Erythroblast (primary cell): ENCODE results near the gene ITPKA.
A peak's percentile ranks its signal among the peaks of the same experiment; 100 is the strongest.

ENCODE experiments used
- DNase-seq, 2 experiments: peaks; one replicate each; lab custom pipeline; 2025; lab: John Stamatoyannopoulos, UW
- GATA1 ChIP-seq: IDR thresholded peaks from 2 replicates; pipeline ENCODE4 v1.6.1; 2011; ENCODE audit warnings: low read depth, mild to moderate bottlenecking, control low read depth, low read length, moderate library complexity
- POLR2A ChIP-seq: IDR thresholded peaks from 2 replicates; pipeline ENCODE4 v1.6.1; 2011; ENCODE audit warnings: mild to moderate bottlenecking, low read length

Gene ITPKA

DNA sequence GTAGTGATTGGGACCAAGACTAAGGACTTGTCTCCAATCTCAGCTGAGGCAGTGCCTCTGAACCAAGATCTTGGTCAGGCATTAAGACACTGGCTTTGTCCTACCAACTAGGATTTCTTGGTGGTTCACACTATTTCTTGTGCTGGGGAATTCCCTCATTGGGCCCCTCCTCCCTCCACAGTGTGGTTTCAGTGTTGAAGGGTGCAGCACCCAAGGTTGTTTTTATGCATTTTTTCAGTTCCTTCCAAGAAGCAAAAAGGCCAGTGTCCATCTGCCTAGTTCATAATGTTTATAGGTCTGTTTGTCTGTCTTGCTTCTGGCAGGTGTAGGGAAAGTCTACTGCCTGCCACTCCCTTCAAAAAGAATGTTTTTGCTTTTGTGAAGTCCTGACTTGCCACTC is 10.6 kb upstream of the ITPKA start:
- TF ChIP-seq POLR2A (no peak), GATA1 (no peak)
- no peak for DNase-seq

DNA sequence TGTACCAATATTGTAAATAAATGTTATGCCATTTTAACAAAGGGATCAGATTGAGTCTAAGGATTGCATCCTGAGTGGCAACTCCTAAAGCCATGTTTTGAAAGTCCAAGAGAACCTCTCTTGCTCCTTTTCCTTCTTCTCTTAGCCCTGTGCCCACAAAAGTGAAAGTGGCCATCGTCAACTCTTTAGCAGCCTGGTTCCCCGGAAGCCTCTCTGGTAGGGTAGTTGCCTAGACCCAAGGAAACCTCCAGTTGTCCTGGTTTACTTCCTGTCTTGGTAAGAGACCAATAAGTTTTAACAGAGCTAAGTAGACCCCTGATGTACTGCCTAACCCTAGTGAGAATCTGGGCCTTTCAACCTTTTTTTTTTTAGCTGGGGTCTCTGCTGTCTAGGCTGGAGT is 10.2 kb upstream of the ITPKA start:
- DNase-seq = no peak
- TF ChIP-seq GATA1 (no peak), POLR2A (no peak)

DNA sequence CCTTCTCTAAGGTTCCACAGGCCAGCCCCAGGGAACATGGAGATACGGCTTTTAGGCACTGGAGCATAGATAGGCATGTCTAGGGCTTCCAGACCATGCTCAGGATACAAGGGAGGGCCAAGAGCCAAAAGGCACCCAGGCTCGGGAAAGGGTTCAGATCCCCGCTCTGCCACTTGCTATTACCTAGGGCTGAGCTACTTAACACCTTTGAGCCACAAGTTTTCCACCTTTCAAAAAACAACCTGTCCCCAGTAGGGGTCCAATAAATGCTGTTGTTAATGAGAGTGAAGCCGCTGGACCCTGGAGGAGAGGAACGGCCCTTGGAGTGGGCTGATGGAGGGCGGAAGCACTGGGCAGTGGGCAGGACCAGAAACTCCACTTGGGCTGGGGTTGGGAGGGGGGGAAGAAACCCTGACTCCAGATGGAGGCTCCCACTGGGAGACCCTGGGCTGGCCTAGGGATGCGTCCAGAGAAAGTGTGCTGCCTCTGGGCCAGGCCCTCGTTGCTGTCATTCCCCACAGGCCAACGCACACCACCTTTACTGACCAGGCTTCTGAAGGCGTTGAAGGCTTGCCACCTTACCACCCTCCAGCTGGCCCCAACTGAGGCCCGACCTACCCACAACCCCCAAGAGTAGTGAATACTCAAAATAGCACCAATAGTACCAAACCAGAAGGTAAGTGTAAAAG is 8.6 kb upstream of the ITPKA start:
- no peak for DNase-seq
- TF ChIP-seq GATA1 = no peak

DNA sequence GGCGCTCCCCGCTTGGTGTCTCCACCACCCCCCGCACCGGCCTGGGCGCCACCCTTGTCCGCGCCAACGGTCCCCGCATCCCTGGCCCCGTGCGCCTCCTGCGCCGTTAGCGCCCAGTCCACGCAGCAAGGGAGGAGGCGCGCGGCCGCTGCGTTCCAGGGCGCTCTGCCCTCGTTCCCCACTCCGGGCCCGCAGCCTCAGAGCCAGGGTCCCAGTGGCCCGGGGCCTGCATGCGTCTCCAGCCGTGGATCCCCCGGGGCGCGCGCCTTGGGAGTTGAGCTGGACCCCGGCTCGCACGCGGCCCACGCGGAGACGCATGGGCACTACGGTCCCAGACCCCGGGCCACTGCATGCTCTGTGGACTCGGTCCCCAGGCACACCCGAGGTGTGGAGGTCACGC is 7.4 kb upstream of the ITPKA start:
- no peak for DNase-seq
- TF ChIP-seq POLR2A (no peak), GATA1 (no peak)

DNA sequence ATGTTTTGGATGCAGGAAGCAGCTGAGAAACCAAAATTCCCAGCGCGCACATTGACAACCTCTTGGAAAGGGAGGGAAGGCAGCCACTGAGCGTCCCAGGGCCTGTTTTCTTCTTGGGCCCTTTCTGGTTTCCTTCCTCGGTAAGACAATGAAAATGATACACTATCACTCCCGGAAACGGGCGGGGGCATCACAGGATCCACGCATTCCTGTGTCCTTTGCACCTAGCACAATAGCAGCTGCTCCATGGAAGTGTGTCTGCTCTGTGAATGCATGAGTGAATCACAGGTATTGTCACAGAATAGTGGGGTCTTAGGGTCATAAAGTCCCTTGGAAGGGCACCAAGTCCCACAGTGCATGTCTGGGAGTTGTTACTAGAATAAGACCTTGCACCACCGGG is 6.3 kb upstream of the ITPKA start:
- no peak for TF ChIP-seq GATA1
- no peak for TF ChIP-seq POLR2A
- DNase-seq = no peak

DNA sequence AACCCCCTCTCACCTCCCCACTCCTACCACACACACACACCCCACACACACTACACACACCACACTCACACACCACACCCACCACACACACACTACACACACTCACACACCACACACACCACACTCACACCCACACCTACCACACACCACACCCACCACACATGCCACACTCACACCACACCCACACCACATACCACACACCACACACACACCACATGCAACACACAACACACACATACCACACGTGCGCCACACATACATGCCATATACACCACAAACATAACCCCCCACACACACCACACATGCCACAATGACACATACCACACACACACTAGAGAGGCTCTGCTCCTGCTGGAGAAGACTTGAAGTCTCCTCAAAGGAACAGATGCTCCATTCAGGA is 5.9 kb upstream of the ITPKA start:
- TF ChIP-seq POLR2A (no peak), GATA1 (no peak)
- DNase-seq = no peak

DNA sequence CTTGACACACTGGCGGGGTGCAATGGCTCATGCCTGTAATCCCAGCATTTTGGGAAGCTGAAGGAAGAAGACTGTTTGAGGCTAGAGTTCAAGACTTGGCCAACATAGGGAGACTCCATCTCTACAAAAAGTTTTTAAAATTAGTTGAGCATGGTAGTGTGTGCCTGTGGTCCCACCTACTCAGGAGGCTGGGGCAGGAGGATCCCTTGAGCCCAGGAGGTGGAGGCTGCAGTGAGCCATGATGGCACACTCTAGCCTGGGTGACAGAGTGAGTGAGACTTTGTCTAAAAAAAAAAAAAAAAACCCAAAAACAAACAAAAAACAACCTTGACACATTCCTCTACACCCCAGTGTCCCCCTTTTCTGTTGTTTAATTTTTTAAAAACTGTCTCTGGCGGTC is 4.0 kb upstream of the ITPKA start:
- no peak for DNase-seq
- TF ChIP-seq GATA1 (no peak), POLR2A (no peak)

DNA sequence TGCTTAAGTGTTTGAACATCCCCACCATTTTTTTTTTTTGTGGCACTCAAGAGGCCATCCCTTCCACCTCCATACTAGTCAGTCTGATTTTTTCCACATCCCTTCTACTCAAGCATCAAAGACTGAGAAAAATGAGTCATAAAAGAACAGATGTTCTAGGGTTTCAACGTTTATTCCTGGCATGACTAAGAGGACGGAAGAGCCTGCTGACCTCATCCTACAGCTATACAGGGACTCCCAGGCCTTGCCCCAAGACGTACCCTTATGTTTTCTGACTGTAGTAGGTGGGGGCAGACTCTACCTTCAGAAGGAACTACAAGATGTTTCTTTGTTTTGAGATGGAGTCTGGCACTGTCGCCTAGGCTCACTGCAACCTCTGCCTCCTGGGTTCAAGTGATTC is 3.3 kb upstream of the ITPKA start:
- no peak for TF ChIP-seq GATA1
- TF ChIP-seq POLR2A = no peak
- peak in 1 of 2 experiments; percentile 18 for DNase-seq

DNA sequence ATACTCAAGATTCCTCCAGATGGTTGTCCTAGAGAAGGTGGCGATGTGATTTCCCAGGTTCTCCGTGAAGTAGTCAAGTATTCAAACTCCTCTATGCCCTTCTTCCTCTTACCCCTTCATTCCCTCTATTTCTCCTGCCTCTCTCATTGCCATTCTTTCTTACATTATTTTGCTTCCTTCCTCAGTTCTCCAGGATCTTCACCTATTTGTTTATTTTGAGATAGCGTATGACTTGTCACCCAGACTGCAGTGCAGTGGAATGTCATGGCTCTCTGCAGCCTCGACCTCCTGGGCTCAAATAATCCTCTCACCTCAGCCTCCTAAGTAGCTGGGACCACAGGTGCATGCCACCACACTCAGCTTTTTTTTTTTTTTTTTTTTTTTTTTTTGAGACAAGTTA is 1.8 kb upstream of the ITPKA start:
- DNase-seq = no peak
- TF ChIP-seq POLR2A = no peak
- no peak for TF ChIP-seq GATA1

DNA sequence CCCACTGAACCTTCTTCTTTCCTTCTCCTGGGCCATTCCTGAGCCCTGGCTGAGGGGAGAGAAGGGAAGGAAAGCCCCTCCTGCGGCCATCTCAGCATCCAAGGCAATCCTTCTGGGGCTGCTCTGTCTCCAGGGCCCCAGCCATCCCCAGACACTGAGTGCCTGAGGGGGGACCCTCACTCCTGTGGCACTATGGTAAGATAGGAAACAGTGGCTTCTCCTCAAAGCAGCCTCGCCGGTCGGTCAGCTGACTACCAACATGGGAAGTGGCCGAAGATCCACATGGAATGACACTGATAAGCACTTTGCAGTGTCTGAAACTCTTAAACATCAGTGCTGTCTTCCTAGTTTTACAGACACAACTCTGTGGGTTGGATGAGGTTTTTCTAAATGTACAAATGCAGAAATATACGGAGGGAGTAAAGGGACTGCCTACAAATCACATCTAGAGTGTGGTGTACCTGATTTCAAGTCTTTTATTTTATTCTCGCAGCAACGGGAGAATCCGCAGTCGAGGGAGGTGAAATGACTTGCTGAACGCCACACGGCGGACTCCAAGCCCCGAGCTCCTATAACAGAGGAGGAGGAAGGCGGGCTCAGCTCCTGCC is 973 bp upstream of the ITPKA start:
- DNase-seq = no peak
- no peak for TF ChIP-seq GATA1
- TF ChIP-seq POLR2A = no peak

DNA sequence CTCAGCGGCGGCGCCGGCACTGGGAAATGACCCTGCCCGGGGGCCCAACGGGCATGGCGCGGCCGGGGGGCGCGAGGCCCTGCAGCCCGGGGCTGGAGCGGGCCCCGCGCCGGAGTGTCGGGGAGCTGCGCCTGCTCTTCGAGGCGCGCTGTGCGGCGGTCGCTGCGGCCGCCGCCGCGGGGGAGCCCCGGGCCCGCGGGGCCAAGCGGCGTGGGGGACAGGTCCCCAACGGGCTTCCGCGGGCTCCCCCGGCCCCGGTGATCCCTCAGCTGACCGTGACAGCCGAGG is 172 bp downstream of the ITPKA start:
- TF ChIP-seq POLR2A = no peak
- TF ChIP-seq GATA1 = no peak
- no peak for DNase-seq

DNA sequence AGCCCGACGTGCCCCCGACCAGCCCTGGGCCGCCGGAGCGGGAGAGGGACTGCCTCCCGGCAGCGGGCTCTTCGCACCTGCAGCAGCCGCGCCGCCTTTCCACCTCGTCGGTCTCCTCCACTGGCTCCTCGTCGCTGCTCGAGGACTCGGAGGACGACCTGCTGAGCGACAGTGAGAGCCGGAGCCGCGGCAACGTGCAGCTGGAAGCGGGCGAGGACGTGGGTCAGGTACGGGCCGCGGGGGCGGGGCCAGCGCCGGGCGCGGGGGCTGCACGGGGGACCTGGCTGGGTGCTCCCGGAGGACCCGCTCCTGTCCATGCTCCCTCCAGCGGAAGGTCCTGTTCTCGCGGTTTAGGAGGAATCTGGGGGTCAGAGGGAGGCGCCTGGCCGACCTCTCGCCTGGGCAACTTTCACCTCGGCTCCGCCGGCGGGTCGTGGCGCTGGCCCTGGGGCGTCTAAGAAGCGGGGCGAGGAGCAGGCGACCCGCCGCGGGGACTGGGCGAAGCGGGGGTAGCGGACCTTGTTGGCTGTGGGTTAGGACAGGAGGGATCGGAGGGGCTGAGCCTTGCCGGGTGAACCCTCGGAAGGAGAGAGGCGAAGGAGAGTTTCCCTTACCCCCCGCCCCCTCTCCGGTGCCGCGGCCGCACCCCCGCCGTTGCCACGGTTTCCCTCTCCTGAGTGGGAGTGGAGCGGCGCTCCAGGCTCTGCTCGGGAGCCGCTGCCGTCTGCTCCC is 682 bp downstream of the ITPKA start:
- TF ChIP-seq GATA1 (no peak), POLR2A (no peak)
- DNase-seq = peak in 1 of 2 experiments; percentile 35

DNA sequence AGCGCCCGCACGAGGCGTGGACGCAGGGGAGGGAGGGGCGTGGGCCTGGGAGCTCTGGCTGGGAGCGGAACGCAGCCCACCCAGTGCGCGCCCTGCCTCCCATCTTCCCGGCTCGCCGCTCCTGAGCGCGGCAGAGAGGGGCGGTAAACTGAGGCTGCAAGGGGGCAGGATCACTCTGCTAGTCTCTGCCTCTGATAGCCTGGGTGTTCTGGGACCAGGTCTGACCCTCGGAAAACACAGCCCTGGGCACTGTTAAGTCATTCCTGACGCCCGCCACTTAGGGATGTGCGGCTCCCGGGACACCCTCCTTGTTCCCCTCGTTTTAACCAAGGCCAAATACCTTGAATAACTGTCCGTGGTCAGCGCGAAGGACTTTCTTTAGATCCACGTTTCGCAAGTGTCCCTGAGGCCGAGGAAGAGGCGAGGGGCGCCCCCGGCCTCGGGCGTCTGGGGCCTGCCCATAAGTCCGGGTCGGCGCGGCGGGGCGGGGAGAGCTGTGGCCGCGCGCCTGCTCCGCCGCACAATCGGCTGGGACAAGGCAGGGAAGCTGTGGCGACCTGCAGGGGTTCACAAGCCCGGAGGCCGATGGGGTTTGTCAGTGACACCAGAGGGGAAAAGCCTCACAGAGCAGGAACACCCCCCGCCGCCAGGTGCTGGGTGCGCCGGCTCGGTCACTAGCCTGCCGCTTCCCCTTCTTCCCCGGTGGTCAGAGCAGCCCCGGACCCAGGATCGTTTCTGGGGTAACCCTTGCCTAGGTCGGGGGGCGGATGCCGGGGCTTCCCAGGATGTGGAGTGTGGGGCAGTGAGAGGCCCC is 1.5 kb downstream of the ITPKA start:
- TF ChIP-seq POLR2A (no peak), GATA1 (no peak)
- DNase-seq = peak; percentile 15 to 30
